ENCODE results near the gene GNPTG.

The GNPTG gene

GRCh38 chr16:1347286-1347855 lies 4.4 kb upstream of the GNPTG start:
- no peak for DNase-seq (ENCODE audit: low spot score)
- FAIRE-seq: no peak

GRCh38 chr16:1347962-1348361 lies 3.8 kb upstream of the GNPTG start:
- no peak for DNase-seq (ENCODE audit: low spot score)
- FAIRE-seq: no peak

GRCh38 chr16:1348441-1348840 lies 3.3 kb upstream of the GNPTG start:
- no peak for DNase-seq (ENCODE audit: low spot score)
- no peak for FAIRE-seq

GRCh38 chr16:1348926-1349325 lies 2.8 kb upstream of the GNPTG start:
- no peak for FAIRE-seq
- no peak for DNase-seq (ENCODE audit: low spot score)

DNA sequence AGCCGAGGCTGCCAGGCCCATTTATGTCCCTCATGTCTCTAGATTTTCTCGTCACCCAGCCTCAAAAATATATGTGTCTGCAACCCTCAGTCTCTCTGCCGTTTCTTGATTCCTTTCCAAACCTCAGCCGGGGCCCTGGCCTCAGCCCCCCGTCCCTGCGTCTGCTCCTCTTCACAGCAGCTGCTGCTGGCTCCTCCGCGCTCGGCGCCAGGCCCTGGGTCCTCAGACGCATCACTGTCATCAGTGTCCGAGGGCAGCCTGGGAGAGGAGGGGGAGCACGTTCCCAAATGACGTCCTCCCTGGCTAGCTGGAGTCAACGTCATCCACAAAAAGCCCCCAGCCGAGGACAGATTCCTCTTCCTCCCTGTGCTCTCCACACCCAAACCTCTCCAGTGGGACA lies 2.4 kb upstream of the GNPTG start:
- DNase-seq (ENCODE audit: low spot score) (no peak), FAIRE-seq (no peak)

- DNase-seq (ENCODE audit: low spot score): no peak
- FAIRE-seq: no peak
Observed at GRCh38 chr16:1349951-1350350, 1.8 kb upstream of the GNPTG start.

- peak; percentile 32 for FAIRE-seq
- no peak for DNase-seq (ENCODE audit: low spot score)
Observed at GRCh38 chr16:1350691-1351090, 1.0 kb upstream of the GNPTG start.

- DNase-seq (ENCODE audit: low spot score) (no peak), FAIRE-seq (no peak)
Observed at GRCh38 chr16:1351215-1351581, 533 bp upstream of the GNPTG start.

DNA sequence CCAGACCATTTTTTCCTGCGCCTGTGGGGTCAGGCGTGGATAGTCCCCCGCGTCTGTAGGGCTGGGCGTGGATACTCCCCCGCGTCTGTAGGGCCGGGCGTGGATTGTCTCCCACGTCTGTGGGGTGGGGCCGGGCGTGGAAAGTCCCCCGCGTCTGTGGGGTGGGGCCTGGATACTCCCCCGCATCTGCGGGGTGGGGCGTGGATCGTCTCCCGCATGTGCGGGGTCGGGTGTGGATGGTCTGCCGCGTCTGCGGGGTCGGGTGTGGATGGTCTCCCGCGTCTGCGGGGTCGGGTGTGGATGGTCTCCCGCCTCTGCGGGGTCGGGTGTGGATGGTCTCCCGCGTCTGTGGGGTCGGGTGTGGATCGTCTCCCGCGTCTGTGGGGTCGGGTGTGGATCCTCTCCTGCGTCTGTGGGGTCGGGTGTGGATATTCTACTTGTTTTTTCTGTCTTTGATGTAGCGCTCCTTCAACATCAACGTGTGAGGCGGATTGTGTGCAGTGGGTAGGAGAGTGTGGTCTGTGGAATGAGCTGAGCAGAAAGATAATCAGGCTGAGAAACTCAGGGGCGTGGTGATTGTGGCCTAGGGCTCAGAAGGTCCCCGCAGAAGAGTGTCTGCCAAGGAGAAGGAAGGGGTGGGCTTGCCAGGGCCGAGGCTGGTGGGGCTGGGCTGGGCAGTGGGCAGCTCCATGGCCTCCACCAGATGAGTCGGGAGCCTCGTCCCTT lies 3.2 kb downstream of the GNPTG start:
- peak; percentile 59 for FAIRE-seq
- no peak for DNase-seq (ENCODE audit: low spot score)

- FAIRE-seq (no peak), DNase-seq (ENCODE audit: low spot score) (no peak)
Observed at GRCh38 chr16:1355591-1355990, 3.9 kb downstream of the GNPTG start.

- FAIRE-seq (no peak), DNase-seq (ENCODE audit: low spot score) (no peak)
Observed at GRCh38 chr16:1356061-1356900, 4.5 kb downstream of the GNPTG start.

DNA sequence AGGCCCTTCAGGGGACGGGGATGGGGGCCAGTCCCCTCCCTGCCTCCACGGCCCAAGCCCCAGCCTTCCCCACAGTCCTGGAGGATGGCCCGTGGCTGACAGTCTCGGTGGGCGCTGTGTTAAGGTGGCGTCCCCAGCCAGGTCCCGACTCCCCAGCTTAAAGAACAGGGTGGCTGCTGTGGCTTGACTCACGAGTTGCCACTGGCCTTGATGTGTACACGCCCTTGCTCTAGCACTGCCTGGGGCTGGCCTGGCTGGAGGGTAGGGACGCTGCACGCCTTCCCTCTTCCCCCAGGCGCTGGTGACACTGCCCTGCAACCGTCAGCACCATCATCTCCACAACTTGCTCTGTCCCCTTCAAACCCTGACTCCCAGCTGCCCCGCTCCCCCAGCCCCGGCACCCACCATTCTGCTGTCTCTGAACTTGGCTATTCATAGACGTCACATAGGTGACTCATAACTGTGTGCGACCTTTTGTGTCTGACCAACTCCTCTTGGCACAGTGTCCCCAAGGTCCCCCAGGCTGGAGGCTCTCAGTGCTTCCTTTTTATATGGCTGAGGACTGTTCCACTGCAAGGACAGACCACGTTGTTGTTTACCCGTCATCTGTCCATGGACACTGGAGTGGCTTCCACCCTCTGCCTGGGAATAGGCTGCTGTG lies 6.3 kb downstream of the GNPTG start:
- DNase-seq (ENCODE audit: low spot score) (no peak), FAIRE-seq (no peak)

- DNase-seq (ENCODE audit: low spot score): no peak
- no peak for FAIRE-seq
Observed at GRCh38 chr16:1361685-1362360, 10.1 kb downstream of the GNPTG start.

GRCh38 chr16:1362807-1363206 lies 11.1 kb downstream of the GNPTG start:
- FAIRE-seq (no peak), DNase-seq (ENCODE audit: low spot score) (no peak)

- DNase-seq (ENCODE audit: low spot score) (peak; percentile 80), FAIRE-seq (peak; percentile 30)
Observed at GRCh38 chr16:1363501-1364041, 11.8 kb downstream of the GNPTG start.

DNA sequence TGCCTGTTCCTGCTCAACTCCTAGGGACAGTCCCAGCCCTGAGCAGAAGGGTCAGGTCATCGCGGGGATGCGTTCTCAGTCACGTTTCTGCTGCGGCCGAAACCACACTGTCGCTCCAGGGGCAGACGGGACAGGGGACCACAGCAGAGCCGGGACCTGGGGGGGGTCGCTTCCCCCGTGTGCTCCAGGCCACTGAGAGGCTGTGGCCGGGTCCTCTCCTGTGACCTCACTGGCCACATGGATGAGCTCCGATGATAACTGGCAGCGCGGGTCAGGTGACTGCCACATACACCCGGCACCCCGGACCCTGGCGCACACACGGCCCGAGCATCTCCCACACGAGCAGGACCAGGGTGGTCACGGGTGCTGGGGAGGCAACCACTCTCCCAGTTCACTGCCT lies 12.8 kb downstream of the GNPTG start:
- DNase-seq (ENCODE audit: low spot score): no peak
- FAIRE-seq: no peak

GRCh38 chr16:1366060-1366711 lies 14.5 kb downstream of the GNPTG start:
- FAIRE-seq (no peak), DNase-seq (ENCODE audit: low spot score) (no peak)

GRCh38 chr16:1366712-1367299 lies 15.1 kb downstream of the GNPTG start:
- DNase-seq (ENCODE audit: low spot score) (no peak), FAIRE-seq (no peak)

- no peak for DNase-seq (ENCODE audit: low spot score)
- FAIRE-seq: no peak
Observed at GRCh38 chr16:1367486-1368174, 15.9 kb downstream of the GNPTG start.
